ENCODE results near the gene TRIM32. TPM values are rescaled to one million over a fixed set of nuclear protein-coding genes. Genes with fewer than 3 reads are reported as not detected.

Gene TRIM32
- total RNA-seq, 2 donors from 2014 or later: 19.6 to 33.3 TPM

DNA sequence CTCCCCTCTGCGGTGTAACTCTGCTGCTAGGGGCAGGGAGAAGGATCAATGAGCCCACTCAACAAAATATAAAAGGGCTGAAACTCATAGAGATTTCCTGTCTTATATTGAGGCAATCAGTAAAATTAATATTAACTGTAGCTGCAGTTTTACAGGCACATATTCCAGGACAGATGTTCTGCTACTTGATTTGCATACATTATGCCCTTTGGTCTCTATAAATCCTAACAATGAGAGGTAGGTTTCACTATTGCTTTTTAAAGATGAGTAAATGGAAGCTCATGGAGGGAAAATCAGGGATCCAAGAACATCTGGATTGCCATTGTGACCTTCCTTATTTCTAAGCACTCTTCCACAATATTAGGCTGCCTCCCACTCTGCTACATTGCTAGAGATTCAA is 23.5 kb upstream of the TRIM32 start:
- peaks cover 0 to 25% of the 10 kb centered on the region in 2 donors for H3K4me1 ChIP-seq (ENCODE audit: control insufficient read depth in 1 of 2, low read depth in 2 of 2)
- TF ChIP-seq, protein P1, sequence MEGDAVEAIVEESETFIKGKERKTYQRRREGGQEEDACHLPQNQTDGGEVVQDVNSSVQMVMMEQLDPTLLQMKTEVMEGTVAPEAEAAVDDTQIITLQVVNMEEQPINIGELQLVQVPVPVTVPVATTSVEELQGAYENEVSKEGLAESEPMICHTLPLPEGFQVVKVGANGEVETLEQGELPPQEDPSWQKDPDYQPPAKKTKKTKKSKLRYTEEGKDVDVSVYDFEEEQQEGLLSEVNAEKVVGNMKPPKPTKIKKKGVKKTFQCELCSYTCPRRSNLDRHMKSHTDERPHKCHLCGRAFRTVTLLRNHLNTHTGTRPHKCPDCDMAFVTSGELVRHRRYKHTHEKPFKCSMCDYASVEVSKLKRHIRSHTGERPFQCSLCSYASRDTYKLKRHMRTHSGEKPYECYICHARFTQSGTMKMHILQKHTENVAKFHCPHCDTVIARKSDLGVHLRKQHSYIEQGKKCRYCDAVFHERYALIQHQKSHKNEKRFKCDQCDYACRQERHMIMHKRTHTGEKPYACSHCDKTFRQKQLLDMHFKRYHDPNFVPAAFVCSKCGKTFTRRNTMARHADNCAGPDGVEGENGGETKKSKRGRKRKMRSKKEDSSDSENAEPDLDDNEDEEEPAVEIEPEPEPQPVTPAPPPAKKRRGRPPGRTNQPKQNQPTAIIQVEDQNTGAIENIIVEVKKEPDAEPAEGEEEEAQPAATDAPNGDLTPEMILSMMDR (IDR thresholded peaks at IDR 0.05): no peak
- no peaks in the 10 kb centered on the region for H3K9me3 ChIP-seq
- no peak overlapping the region for H3K27ac ChIP-seq
- H3K36me3 ChIP-seq: no peaks in the 10 kb centered on the region
- no peak for DNase-seq (ENCODE audit: low spot score)
- no peaks in the 10 kb centered on the region for H3K27me3 ChIP-seq (replicated peaks; ENCODE audit: insufficient read depth)
- no peak overlapping the region for H3K4me3 ChIP-seq
- no peak for ATAC-seq (ENCODE audit: insufficient number of reproducible peaks, low FRiP score, low read depth)

DNA sequence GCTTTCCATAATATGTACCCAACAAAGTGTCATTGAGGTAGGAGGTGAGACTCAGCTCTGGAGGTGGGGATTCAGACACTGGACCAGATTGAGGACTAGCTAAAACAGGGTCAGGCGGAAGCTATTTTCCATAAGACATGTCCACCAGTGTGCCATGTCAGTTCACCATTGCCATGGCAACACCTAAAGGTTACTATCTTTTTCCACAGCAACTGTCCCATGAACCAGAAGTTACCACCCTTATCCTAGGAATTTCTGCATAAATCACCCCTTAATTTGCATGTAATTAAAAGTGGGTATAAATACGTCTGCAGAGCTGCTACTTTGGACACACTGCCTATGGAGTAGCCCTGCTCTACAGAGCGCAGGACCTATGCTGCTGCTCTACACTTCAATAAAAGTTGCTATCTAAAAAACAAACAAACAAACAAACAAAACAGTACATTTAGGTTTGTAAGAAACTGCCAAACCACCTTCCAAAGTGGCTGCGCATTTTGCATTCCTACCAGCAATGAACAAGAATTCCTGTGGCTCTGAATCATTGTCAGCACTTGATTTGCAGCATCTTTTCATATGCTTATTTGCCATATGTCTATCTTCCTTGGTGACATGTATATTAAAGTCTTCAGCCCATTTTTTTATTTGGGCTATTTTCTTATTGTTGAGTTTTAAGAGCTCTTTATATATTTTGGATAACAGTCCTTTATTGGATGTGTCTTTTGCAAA is 18.0 kb upstream of the TRIM32 start:
- H3K27ac ChIP-seq: no peak overlapping the region
- no peaks in the 10 kb centered on the region for H3K36me3 ChIP-seq
- H3K27me3 ChIP-seq (replicated peaks; ENCODE audit: insufficient read depth): no peaks in the 10 kb centered on the region
- TF ChIP-seq, protein P1 (IDR thresholded peaks at IDR 0.05): no peak
- DNase-seq (ENCODE audit: low spot score) (no peak), ATAC-seq (ENCODE audit: insufficient number of reproducible peaks, low FRiP score, low read depth) (no peak)
- no peak overlapping the region for H3K4me3 ChIP-seq
- peaks cover 0 to 12% of the 10 kb centered on the region in 2 donors for H3K4me1 ChIP-seq (ENCODE audit: control insufficient read depth in 1 of 2, low read depth in 2 of 2)
- peaks cover 3% of the 10 kb centered on the region for H3K9me3 ChIP-seq

DNA sequence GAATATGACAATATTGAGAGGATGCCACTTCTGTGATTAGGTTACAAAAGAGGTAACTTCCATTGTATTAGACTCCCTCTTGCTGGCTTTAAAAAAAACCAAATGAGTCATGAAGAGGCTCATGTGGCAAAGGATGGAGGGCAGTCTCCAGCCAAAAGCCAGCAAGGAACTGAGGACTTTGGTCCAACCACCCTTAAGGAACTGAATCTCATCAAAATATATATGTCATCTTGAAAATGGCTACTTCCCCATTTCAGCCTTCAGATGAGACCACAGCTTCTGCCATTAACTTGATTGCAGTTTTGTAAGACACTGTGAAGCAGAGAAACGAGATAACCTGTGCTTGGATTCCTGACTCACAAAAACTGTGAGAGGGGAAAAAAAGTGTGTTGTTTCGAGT is 15.5 kb upstream of the TRIM32 start:
- Histone ChIP-seq H3K4me1 (ENCODE audit: control insufficient read depth in 1 of 2, low read depth in 2 of 2) (no peaks in the 10 kb centered on the region), H3K9me3 (peaks cover 3% of the 10 kb centered on the region), H3K4me3 (no peak overlapping the region), H3K36me3 (no peaks in the 10 kb centered on the region), H3K27ac (no peak overlapping the region), H3K27me3 (replicated peaks; ENCODE audit: insufficient read depth) (no peaks in the 10 kb centered on the region)
- DNase-seq (ENCODE audit: low spot score): no peak
- TF ChIP-seq, protein P1 (IDR thresholded peaks at IDR 0.05): no peak
- ATAC-seq (ENCODE audit: insufficient number of reproducible peaks, low FRiP score, low read depth): no peak

DNA sequence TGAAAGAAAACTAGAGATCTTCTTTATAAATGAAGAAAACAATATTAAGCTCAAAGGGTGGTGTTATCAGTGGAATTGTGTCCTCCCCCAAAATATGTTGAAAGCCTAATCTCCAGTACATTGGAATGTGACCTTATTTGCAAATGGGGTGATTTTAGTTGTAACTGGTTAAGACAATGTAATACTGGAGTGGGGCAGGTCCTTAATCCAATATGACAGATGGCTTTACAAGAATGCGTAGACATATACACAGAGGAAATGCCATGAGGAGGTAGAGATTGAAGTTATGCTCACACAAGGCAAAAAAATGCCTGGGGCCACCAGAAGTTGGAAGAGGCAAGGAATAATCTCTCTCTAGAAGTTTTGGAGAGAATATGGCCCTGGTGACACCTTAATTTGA is 13.7 kb upstream of the TRIM32 start:
- ATAC-seq (ENCODE audit: insufficient number of reproducible peaks, low FRiP score, low read depth) (no peak), DNase-seq (ENCODE audit: low spot score) (no peak)
- no peak overlapping the region for H3K4me3 ChIP-seq
- H3K27me3 ChIP-seq (replicated peaks; ENCODE audit: insufficient read depth): no peaks in the 10 kb centered on the region
- peaks cover 3% of the 10 kb centered on the region for H3K9me3 ChIP-seq
- H3K36me3 ChIP-seq: no peaks in the 10 kb centered on the region
- H3K27ac ChIP-seq: no peak overlapping the region
- H3K4me1 ChIP-seq (ENCODE audit: control insufficient read depth in 1 of 2, low read depth in 2 of 2): no peaks in the 10 kb centered on the region
- TF ChIP-seq, protein P1 (IDR thresholded peaks at IDR 0.05): no peak

DNA sequence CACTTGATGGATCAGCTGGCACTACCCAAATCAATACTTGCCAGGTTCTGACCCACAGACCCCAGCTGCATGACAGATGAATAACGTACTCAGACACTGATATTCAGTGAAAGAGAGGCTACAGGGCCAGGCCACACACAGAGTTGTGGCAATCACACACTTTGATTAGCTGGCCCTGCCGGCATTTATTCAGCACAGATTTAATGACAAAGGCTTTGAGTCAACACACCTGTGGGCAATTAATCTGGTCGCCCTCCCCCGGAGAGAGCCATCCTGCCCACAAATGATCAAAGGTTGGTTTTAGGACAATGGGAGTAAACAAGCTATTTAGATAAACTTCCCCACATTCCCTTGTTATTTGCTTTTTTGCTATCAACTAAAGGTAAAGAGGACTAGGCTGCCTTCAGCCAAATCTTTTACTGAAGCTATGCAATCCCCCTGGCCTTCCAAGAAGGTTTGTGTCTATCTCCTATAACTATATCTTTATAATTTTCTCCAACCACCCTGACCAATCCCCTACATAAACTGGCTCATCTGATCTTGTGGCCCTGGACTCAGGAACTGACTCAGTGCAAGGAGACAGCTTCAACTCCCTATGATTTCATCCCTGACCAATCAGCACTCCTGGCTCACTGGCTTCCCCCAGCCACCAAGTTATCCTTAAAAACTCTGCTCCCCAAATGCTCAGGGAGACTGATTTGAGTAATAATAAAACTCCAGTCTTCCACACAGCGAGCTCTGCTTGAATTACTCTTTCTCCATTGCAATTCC is 12.7 kb upstream of the TRIM32 start:
- TF ChIP-seq, protein P1 (IDR thresholded peaks at IDR 0.05): no peak
- H3K36me3 ChIP-seq: no peaks in the 10 kb centered on the region
- peaks cover 3% of the 10 kb centered on the region for H3K9me3 ChIP-seq
- H3K4me1 ChIP-seq (ENCODE audit: control insufficient read depth in 1 of 2, low read depth in 2 of 2): no peaks in the 10 kb centered on the region
- H3K4me3 ChIP-seq: no peak overlapping the region
- ATAC-seq (ENCODE audit: insufficient number of reproducible peaks, low FRiP score, low read depth): no peak
- no peak for DNase-seq (ENCODE audit: low spot score)
- H3K27ac ChIP-seq: no peak overlapping the region
- H3K27me3 ChIP-seq (replicated peaks; ENCODE audit: insufficient read depth): no peaks in the 10 kb centered on the region

All from thoracic aorta (tissue), 2 donors.